OCI-LY1 (cell line): ENCODE results near the gene BNIP3.

ENCODE experiments used
- H2AFZ ChIP-seq: fragments of 200-600 bp; sonication (generic), shearing (Covaris generic); 2 replicates; pipeline ENCODE4 v1.6.0; 2014; ENCODE audit warnings: antibody characterized with exemption, mild to moderate bottlenecking, low read length
- H3F3A ChIP-seq: fragments of 200-600 bp; sonication (generic), shearing (Covaris generic); 2 replicates; pipeline ENCODE4 v1.6.0; 2014; ENCODE audit warnings: mild to moderate bottlenecking, antibody characterized with exemption, low read length, moderate library complexity; ENCODE audit not compliant: insufficient read depth
- H3K27ac ChIP-seq: fragments of 200-600 bp; sonication (generic); 2 replicates; pipeline ENCODE4 v1.5.1; 2014; ENCODE audit warnings: low read length, mixed run types, mild to moderate bottlenecking, low read depth; ENCODE audit not compliant: poor library complexity, severe bottlenecking
- H3K27me3 ChIP-seq: fragments of 200-600 bp; sonication (generic); 2 replicates; pipeline ENCODE4 v1.6.0; 2014; ENCODE audit warnings: antibody characterized with exemption, mild to moderate bottlenecking, low read length, moderate library complexity; ENCODE audit not compliant: insufficient read depth
- H3K36me3 ChIP-seq: fragments of 200-600 bp; sonication (generic); 2 replicates; pipeline ENCODE4 v1.6.1; 2014; ENCODE audit warnings: mild to moderate bottlenecking, antibody characterized with exemption, low read length, moderate library complexity, mixed read lengths; ENCODE audit not compliant: insufficient read depth
- H3K4me1 ChIP-seq: fragments of 200-600 bp; sonication (generic); 2 replicates; pipeline ENCODE4 v1.5.1; 2014; ENCODE audit warnings: mild to moderate bottlenecking, low read length, moderate library complexity; ENCODE audit not compliant: insufficient read depth, severe bottlenecking
- H3K4me2 ChIP-seq: fragments of 200-600 bp; sonication (generic), shearing (Covaris generic); 2 replicates; pipeline ENCODE4 v1.6.1; 2014; ENCODE audit warnings: low read length
- H3K4me3 ChIP-seq: fragments of 200-600 bp; sonication (generic); 2 replicates; pipeline ENCODE4 v1.5.1; 2014; ENCODE audit warnings: low read length, low read depth, mild to moderate bottlenecking, mixed read lengths; ENCODE audit not compliant: poor library complexity, severe bottlenecking
- H3K79me2 ChIP-seq: fragments of 200-600 bp; shearing (Covaris generic); 2 replicates; pipeline ENCODE4 v1.6.1; 2016; ENCODE audit warnings: mixed run types, low read length, mixed read lengths; ENCODE audit not compliant: insufficient read depth
- H3K9ac ChIP-seq: fragments of 200-600 bp; sonication (generic), shearing (Covaris generic); 2 replicates; pipeline ENCODE4 v1.6.1; 2014; ENCODE audit warnings: mild to moderate bottlenecking, low read length, mixed read lengths
- H3K9me2 ChIP-seq: fragments of 200-600 bp; sonication (generic), shearing (Covaris generic); 2 replicates; pipeline ENCODE4 v1.6.1; 2014; ENCODE audit warnings: low read depth, mild to moderate bottlenecking, low read length, mixed read lengths
- H3K9me3 ChIP-seq: fragments of 200-600 bp; shearing (Covaris generic); 2 replicates; pipeline ENCODE4 v1.6.1; 2014; ENCODE audit warnings: low read length, mixed read lengths
- H4K20me1 ChIP-seq: fragments of 200-600 bp; sonication (generic), shearing (Covaris generic); 2 replicates; pipeline ENCODE4 v1.6.0; 2016; ENCODE audit warnings: mild to moderate bottlenecking, low read length; ENCODE audit not compliant: insufficient read depth
- CTCF ChIP-seq: fragments of 200-600 bp; sonication (generic), shearing (Covaris generic); IDR thresholded peaks from 2 replicates; pipeline ENCODE4 v1.5.1; 2017; ENCODE audit warnings: mild to moderate bottlenecking, antibody characterized with exemption, low read length, moderate library complexity, mixed read lengths
- EZH2 ChIP-seq: fragments of 200-600 bp; sonication (generic), shearing (Covaris generic); IDR thresholded peaks from 2 replicates; pipeline ENCODE4 v1.8.0; 2017; ENCODE audit warnings: borderline replicate concordance, mixed run types, mild to moderate bottlenecking, antibody characterized with exemption, low read length, moderate library complexity, mixed read lengths

Gene BNIP3

GRCh38 chr10:132009575-132009974, 27.9 kb upstream of the BNIP3 start:
- TF ChIP-seq CTCF (no peak), EZH2 (no peak)
- no peaks in the 10 kb centered on the region; the same call in 1 of the 2 replicates for H3K36me3 ChIP-seq

GRCh38 chr10:132007681-132008080, 26.0 kb upstream of the BNIP3 start:
- H2AFZ ChIP-seq, result no peak overlapping the region
- H3K27me3 ChIP-seq, result no peaks in the 10 kb centered on the region
- TF ChIP-seq CTCF, result no peak
- TF ChIP-seq EZH2, result no peak
- no peaks in the 10 kb centered on the region for H3K9me3 ChIP-seq
- H4K20me1 ChIP-seq, result no peaks in the 10 kb centered on the region
- no peaks in the 10 kb centered on the region; the same call in 1 of the 2 replicates for H3K36me3 ChIP-seq
- H3K9me2 ChIP-seq, result no peaks in the 10 kb centered on the region
- H3K4me3 ChIP-seq, result no peak overlapping the region
- H3K79me2 ChIP-seq, result no peaks in the 10 kb centered on the region
- no peak overlapping the region for H3K4me2 ChIP-seq
- no peak overlapping the region for H3K27ac ChIP-seq
- no peaks in the 10 kb centered on the region for H3F3A ChIP-seq
- H3K9ac ChIP-seq, result no peak overlapping the region
- H3K4me1 ChIP-seq, result no peaks in the 10 kb centered on the region

More at GRCh38 chr10:132009575-132009974, 27.9 kb upstream of the BNIP3 start:
- Histone ChIP-seq H3K9me2 (no peaks in the 10 kb centered on the region), H3K79me2 (no peaks in the 10 kb centered on the region), H3K27ac (no peak overlapping the region), H3K4me3 (no peak overlapping the region), H3K27me3 (no peaks in the 10 kb centered on the region), H3K9me3 (no peaks in the 10 kb centered on the region), H4K20me1 (no peaks in the 10 kb centered on the region), H3F3A (no peaks in the 10 kb centered on the region), H3K4me2 (no peak overlapping the region), H2AFZ (no peak overlapping the region), H3K9ac (no peak overlapping the region), H3K4me1 (no peaks in the 10 kb centered on the region)

- Histone ChIP-seq H2AFZ (no peak overlapping the region), H3K79me2 (no peaks in the 10 kb centered on the region), H3K4me1 (no peaks in the 10 kb centered on the region), H3K9me3 (no peaks in the 10 kb centered on the region), H3K36me3 (no peaks in the 10 kb centered on the region; the same call in 1 of the 2 replicates), H3K4me3 (no peak overlapping the region), H3K4me2 (no peak overlapping the region), H3K27me3 (no peaks in the 10 kb centered on the region), H4K20me1 (no peaks in the 10 kb centered on the region), H3K9me2 (no peaks in the 10 kb centered on the region), H3F3A (no peaks in the 10 kb centered on the region), H3K27ac (no peak overlapping the region), H3K9ac (no peak overlapping the region)
- no peak for TF ChIP-seq EZH2
Measured at GRCh38 chr10:132006966-132007365, 25.2 kb upstream of the BNIP3 start.

- H3K36me3 ChIP-seq, result no peaks in the 10 kb centered on the region; the same call in 1 of the 2 replicates
- no peaks in the 10 kb centered on the region for H3K79me2 ChIP-seq
- H3K4me1 ChIP-seq, result no peaks in the 10 kb centered on the region
- H3K4me2 ChIP-seq, result no peak overlapping the region
- no peaks in the 10 kb centered on the region for H3K9me3 ChIP-seq
- H3K27me3 ChIP-seq, result no peaks in the 10 kb centered on the region
- H3K27ac ChIP-seq, result no peak overlapping the region
- H2AFZ ChIP-seq, result no peak overlapping the region
- no peaks in the 10 kb centered on the region for H3F3A ChIP-seq
- no peaks in the 10 kb centered on the region for H4K20me1 ChIP-seq
- no peak overlapping the region for H3K9ac ChIP-seq
- no peak overlapping the region for H3K4me3 ChIP-seq
- no peaks in the 10 kb centered on the region for H3K9me2 ChIP-seq
- TF ChIP-seq CTCF, result no peak
- no peak for TF ChIP-seq EZH2
Measured at GRCh38 chr10:132005147-132005546, 23.4 kb upstream of the BNIP3 start.
